Stimulated activated CD4-positive, alpha-beta T cell treated with anti-CD3 and anti-CD28 coated beads, Interleukin-2, amount 100 ng/mL, for 48 hours (primary cell): Measurements from ENCODE around the gene SHF.
"Not testable (repeated sequence)": the region's sequence is repeated elsewhere in the genome, so short reads cannot be mapped to it uniquely, and the experiment has no call there.

Source experiments
- DNase-seq, 2 donors: peaks; one replicate each; pipeline ENCODE4 v3.0.0-alpha.2; 2020

SHF gene, protein sequence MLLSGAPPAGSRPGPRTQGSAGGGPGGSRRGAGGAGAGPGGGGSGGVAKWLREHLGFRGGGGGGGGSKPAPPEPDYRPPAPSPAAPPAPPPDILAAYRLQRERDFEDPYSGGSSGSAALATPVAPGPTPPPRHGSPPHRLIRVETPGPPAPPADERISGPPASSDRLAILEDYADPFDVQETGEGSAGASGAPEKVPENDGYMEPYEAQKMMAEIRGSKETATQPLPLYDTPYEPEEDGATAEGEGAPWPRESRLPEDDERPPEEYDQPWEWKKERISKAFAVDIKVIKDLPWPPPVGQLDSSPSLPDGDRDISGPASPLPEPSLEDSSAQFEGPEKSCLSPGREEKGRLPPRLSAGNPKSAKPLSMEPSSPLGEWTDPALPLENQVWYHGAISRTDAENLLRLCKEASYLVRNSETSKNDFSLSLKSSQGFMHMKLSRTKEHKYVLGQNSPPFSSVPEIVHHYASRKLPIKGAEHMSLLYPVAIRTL

DNA sequence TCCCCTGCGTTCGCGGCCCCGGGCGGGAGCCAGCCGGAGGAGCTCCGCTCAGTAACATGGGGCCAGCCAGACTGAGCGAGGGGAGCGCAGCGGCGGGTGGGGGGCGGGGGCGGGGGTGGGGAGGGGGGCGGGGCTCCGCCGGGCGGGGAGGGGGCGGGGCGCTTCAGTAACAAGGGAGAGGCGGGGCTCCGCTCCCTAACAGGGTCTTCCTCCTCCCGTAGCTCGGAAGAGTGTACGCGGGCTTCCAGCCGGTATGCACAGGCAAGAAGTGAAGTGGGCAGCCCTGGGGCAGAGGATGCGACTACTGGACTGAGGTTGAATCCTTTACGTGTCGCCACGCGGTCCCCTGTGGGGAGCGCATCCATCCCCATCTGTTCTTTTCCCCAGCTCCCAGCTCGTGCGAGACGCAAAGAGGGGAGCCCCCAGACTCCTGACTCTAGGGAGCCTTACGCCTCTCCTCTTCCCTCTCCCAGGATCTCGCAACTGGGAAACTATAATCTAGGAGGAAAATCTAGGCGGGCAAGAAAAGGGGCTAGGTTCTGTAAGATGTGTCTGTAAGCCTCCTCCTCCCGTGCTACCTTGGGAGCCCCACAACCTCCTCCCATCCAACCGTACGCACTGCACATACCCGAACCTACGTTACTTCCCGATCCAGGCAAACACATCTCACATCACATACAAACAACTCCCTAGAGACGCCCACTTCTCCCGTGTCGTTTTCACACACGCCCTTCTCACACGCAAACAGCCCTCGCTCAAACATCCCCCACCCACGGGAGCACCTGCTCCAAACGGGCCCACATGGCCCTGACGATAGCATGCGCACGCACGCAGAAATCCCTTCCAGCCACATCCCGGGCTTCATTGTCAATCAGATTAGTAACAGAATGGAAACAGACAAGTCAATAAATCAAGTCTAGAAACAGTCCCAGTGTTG is at the start of gene SHF:
TSS of gene SHF (minus strand) at position 73 of the 937 bp plus-strand sequence. CDS start at position 58, 15 bp downstream.
- DNase-seq, result peak; percentile 56 to 68

DNA sequence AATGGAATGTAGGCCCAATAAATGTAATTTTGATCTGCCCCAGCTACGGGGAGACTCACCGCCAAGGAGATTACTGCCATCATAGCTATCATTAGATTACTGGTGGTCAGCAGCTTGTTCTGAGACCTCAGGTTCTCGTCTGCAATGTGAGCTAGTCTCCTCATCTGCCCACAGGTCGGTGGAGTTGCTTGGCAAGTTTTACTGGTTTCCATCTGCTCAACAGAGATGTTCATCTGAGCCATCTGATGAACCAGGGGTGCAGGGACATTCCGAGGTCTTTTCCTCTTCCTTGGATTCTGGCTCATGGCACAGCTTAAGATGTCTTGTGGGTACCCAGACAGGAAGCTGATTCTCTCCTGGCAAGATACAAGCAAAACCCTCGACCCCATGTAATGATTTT is 49.0 kb upstream of the SHF start:
- DNase-seq, result not testable (repeated sequence)

DNA sequence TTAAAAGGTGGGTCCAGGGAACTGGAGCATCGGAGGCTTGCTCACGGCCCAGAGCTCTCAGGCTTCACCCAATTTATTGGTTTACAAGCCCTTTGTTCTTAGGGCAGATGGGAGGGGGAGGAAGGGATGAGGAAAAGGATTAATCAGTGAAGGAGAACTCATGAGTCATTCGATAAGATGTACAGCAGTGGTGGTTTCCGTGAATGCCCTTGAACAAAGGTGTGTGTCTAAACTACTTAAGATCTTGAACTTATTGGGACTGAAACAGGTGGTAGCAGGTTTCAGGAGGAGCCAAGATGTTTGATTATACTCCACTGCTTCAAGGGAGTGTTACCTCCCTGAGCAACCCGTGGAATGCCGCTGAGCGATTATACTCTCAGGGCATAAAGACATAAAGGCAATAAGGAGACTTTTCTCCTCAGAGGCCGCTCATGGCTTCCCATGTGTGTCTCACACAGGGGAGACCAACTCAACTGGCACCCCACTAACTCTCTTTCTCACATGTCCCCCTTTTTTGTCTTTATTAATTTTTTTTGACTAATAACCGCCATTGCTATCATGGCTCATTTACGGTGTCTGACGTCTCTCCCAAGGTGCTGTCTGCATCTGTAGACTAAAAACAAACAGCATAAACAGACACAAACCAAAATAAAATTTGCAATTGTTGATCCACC is 46.9 kb upstream of the SHF start:
- DNase-seq, result no peak

DNA sequence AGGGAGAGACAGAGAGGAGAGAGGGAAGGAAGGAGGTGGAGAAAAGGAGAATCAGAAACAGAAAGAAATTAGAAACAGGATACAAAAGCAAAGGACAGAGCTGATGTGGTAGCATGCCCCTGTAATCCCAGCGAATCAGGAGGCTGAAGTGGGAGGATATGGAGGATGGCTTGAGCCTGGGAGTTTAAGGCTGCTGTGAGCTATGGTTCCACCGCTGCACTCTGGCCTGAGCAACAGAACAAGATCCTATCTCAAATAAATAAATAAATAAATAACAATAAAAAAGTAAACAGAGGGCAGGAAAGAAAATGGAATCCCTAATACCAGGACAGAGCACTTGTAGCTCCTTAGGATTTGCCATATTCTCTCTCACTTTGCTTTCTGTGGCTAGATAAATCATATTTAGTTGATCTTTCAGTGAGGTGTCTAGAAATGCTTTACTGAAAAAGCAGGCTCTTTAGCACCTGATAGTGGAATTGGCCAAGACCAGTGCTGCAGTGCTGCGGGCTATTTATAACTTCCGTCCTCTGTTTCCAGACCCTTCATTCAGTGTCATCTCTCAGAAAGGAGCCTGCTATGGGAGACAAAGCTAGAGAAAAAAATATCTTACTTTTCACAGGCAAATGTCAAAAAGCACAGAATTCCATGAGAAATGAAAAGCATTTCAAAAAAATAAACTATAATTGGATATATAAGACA is 44.2 kb upstream of the SHF start:
- DNase-seq, result no peak

DNA sequence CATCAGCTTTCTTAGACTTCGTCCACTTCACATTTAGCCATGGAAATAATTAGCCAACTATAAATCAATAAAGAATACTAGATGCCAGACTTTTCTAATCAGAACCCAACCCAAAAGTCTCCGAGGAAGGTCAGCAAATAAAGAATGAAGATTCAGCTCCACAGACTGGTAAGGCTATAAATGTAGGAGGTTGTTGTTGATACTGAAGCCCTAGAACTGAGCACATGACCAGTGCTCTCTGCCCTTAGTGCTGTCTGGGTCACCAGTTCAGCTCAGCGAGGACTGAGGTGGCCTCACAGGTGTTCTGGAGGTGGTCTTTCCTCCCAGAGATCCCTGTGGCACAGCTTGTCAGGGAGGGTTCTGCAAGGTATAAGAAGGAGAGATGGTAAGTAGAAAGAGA is 43.4 kb upstream of the SHF start:
- DNase-seq, result no peak

DNA sequence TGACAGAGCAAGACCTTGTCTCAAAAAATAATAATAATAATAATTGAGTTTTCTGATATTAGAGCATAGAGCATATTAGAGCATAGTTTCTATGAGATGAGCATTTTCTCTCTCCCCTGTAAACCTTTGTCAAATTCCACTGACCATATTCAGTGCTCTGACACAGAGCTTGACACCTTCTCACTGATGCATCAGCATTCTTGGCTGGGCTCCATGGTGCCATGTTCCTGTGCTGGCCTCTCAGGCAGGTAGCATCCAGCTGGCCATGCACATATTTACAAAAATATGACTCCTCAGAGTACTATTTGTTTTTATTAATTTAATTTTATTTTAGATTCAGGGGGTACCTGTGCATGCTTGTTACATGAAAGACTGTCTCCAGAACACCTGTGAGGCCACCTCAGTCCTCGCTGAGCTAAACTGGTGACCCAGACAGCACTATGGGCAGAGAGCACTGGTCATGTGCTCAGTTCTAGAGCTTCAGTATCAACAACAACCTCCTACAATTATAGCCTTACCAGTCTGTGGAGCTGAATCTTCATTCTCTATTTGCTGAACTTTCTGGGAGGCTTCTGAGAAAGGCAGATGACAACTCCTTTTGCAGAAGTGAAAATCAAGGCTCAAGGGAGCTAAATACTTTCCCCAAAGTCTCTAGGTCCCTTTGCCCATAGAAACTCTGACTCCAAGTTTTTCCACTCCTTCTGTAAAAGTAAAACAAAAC is 42.6 kb upstream of the SHF start:
- no peak for DNase-seq

DNA sequence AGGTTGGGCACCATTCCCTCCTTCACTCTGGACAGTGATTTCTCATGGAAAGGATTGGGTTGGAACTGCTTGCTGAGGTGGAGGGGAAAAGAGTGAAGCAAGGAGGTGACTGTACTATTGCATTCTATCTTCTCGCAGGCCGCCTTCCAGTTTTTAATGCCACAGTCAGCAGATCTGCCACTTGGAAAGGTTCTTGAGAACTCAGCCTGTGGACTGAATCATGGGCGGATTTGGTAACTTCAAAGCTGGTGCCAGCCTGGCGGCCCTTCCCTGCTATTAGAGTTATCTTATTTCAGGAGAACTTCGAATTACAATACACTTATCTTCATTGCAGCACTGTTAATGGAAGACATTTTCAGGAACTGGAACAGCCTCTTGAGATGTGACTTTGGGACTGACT is 41.2 kb upstream of the SHF start:
- DNase-seq, result no peak

DNA sequence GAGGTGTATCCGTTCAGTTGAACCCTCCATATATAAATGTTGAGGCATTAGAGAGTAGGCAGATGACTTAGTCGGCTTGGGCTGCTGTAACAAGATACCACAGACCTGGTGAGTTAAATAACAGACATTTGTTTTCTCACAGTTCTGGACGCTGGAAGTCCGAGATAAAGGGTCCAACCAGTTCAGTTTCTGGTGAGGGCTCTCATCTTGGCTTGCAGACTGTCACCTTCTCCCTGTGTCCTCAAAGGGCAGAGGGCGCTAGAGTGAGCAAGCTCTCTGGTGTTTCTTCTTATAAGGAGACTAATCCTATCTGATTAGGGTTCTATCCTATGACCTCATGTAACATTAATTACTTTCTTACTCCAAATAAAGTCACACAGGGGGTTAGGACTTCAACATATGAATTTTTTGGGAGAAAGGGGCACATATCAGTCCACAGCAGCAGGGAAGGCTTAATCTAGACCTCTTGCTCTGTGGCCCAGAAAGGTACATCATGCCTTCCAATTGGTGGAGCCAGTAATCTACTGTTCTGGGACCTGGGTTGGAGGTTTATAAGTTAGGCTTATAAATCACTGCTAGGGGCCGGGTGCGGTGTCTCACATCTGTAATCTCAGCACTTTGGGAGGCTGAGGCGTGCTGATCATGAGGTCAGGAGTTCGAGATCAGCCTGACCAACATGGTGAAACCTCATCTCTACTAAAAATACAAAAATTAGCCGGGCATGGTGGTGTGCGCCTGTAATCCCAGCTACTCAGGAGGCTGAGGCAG is 37.9 kb upstream of the SHF start:
- no peak for DNase-seq

DNA sequence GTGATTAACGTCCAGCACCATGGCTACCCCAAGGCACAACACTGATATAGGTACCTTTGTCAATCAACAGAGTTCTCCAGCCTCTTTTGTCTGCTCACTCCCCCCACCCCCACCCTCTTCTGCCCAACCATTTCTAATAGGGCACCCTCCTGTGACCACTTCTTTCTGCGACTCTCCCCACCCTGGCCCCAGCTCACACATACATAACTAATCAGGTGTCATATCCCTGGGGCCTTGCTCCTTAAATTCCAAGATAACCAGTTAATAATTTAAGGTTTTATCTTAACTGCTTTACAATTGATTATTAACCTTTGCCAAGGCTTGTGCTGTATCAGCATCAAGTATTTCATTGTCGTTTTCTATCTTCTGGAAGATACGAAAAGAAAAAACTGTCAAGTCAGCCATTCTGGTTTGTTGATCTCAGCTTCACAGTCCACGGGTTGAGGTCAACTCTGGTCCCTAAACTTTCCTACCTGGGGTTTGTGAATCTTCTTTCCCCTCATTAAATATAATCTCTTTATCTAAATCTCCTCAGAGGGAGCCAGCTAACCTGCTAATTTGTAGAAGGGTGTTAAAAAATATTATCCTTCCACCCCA is 37.0 kb upstream of the SHF start:
- no peak for DNase-seq

DNA sequence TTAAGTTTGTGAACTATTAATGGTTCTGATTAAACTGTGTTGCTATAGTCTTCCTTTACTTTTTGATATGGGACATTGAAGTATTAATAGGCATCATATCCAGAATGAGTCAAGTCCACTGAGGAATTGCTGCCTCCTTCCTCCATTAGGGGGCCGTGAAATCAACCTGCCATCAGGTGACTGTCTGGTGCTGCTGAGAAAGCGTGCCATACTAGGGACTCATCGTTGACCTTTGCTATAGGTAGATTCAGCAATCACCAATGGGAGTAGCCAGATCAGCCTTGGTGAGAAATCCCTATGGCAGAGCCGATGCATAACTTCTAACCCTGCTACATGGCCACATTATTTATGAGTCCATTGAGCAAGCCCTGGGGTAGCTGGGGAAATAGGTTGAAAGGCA is 34.2 kb upstream of the SHF start:
- DNase-seq, result no peak

DNA sequence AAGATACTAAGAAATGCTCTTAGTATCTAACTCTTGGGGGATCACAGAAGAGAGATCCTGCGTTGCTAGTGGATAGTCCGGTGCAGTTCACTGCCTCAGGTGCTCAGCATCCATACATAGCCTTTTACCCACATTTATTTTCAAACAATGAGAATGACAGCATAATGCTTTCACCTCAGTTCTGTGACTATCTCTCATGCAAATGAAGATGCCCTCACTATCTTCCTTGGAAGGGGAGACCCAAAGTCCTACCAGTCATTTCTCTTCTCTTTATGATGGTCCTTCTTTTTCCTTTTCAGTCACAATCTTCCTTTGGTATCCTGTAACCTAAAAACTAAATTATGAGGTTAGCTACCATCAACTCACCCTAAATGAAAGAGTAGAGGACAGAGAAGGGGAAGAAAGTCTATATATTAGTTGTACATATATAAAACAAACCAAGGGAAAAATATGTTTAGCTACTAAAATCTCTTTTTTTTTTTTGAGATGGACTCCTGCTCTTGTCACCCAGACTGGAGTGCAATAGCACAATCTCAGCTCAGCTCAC is 33.4 kb upstream of the SHF start:
- DNase-seq, result no peak

DNA sequence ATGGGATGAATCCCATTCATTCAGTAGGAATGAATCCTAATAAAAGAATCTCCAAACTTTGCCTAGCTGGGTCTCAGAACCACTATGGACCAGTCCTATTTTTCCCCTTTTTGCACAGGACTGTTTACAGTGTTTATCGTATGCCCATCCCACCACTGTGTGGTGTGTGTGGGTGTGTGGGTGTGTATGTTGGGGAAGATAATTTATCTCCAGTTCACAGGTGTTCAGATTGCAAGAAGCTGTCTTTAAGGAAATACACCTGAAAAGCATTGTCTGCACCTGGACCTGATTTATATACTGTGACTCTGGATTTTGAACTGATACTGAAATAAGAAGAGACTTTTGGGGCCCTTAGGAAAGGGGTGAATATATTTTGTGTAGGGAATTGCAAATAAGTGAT is 24.7 kb upstream of the SHF start:
- DNase-seq, result no peak

DNA sequence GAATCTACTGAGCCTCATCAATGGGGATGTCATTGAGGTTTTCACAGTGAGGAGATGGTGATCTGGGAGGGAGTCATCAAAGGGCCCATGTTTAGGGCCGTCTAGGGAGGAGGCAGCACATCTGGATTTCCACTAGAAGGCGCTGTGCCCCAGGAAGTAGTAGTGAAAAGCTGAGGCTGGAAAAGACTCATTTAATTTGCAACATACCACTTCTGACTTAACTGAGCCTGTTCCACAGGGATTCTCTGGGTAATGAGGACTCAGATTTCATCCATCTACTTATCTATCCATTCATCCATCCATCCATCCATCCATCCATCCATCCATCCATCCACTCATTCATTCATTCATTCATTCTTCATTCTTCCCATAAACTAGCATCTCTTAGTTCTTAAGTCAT is 17.4 kb upstream of the SHF start:
- peak; percentile 59 to 64 for DNase-seq

DNA sequence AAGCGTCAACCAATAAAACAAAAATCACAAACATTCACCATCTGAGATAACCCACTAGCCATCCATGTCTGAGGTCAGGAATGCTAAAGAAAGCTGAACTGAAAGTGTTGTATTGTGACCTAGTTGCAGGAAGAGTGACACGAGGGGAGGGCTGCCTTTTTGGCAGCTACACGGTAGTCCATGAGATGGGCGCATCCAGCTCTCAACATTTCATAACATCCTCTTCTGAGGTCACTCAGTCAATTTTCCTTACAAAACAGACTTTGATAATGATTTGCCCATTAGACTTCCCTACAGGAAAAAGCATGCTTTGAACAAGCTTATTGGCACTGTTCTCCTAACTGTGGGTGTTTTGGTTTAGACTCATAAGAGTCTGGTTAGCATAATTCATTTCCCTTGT is 15.4 kb upstream of the SHF start:
- DNase-seq, result no peak

DNA sequence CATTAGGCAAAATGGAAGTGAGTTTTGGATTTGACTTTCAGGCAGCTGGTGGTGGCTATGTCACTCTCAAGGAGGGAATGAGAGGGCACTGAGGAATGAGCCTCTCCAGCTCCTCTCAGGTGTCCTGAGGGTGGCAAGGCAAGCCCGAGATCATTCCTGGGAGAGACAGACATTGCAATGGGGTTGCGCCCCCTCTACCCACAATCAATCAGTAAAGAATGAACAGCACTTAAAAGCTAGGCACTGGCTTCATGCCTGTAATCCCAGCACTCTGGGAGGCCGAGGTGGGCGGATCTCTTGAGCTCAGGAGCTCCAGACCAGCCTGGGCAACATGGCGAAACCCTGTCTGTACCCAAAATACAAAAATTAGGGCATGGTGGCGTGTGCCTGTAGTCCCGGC is 14.1 kb upstream of the SHF start:
- DNase-seq, result no peak

DNA sequence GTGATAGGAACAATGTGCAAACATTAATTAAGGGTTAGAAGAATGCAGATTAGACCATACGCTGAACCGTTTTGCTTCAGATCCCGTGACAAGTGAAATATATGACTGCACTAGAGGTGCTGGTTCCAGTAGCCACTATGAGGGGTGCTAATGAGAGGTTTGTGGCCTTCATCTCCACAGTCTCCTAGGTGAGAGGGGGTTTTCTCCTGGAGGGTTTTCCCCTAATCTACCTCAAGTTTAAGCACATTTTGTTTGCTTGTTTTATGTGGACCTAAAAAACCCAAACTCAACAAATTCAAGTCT is 13.7 kb upstream of the SHF start:
- no peak for DNase-seq

DNA sequence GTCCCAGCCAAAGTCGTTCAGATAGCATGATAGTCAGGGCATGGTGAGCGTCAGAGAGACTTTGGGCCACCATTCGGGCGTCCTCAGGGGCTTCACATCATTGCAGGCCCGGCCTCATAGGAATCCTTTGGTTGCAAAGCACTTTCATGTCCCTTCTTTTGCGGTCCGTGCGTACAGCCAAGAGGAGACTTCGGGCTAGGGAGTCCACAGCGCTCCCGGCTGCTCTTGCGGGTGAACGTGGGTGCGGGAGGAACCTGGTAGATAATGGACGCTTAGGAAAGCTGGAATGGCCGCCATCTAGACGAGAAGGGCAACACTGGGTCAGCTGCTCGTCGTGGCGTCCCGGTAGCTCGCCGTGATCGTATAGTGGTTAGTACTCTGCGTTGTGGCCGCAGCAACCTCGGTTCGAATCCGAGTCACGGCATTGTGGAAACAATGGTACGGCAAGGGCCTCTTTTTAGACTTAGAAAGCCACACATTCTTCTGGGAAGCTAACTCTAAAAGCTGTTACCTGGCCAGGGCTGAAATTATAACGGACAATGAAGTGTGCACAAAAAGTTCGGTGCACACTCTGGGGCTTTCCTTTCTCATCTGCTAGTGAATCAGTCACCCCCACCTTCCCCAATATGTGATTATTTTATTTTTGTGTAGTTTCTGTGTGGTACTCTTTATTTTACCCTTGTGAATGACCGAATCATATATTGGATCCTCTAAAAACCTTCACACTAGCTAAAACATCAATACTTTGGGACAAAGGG is 13.2 kb upstream of the SHF start:
- DNase-seq, result peak; percentile 76 to 86

DNA sequence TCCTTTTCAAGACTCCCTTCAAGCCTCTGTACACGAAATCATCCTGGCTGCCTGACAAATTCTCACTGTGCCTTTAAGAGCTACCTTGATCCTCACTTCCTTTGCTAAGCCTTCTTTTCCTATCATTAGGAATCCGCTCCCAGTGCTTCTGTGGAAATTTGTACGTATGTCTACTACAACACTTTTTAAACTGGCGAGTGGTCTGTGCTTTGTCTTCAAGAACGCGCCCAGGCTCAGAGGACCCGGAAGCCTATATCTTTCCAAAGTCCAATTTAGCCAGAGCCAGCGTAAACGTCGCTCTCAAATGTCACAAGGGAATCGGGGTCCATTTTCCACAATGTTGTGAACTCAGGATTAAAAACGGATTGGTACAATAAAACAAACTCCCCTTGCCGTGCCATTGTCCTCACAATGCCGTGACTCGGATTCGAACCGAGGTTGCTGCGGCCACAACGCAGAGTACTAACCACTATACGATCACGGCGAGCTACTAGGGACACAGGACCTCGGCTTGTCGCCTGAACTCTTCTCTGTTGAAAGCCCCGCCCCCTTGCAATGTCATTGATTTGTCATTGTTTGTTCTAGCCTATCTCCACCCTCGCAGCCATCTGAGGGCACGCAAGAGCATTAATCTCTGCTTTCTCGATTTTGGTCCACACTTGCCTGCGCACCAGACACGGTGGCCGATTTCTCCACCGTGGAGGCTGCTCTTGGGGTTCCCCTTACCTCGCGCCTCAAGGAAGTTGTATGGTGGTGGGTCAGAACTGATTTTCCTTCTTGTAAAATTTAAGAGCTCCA is 12.4 kb upstream of the SHF start:
- DNase-seq, result peak; percentile 97 to 99
